ENCODE results near the gene CREB5. TPM values are rescaled to one million over a fixed set of nuclear protein-coding genes. Genes with fewer than 3 reads are reported as not detected.

CREB5 gene
- total RNA-seq, 2 experiments from 2014 or later: not detected

DNA sequence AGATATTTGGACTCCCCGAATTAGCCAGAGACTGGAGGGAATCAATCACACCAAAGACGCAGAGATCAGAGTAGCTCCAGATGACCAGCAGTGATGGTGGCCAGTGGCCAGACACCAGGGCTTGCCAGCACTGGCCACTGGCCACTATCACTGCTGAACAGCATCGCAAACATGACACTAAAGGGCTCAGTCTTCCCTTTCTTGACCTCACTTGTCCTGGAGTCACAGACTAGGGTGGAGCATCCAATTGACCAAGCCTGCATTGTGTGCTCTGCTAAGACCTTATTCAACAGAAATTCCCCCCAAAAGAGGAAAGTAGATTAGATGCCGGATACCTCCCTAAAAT is 234.7 kb downstream of the CREB5 start:
- Mint-ChIP-seq H3K9me3 (no peaks in the 10 kb centered on the region), H3K27me3 (no peaks in the 10 kb centered on the region), H3K27ac (no peak overlapping the region), H3K4me1 (no peaks in the 10 kb centered on the region), H3K36me3 (ENCODE audit: low read depth) (no peaks in the 10 kb centered on the region), H3K4me3 (no peak overlapping the region)
- CTCF ChIA-PET: no interaction called here
- POLR2A ChIA-PET: no interaction called here
- DNase-seq: no peak

DNA sequence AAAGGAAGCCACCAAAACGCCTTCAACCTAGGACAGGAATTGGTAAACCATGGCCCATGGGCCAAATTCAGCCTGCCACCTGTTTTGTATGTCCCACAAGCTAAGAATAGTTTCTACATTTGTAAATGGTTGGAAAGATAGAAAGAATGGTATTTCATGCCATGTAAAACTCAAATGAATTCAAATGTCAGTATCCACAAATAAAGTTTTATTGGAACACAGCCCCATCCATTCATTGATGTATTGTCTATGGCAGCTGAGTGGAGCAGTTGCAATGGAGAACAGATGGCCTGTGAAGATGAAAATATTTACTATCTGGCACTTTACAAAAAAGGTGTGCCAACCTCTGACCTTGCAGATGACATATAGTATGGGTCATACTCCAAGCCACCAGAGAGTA is 236.9 kb downstream of the CREB5 start:
- H3K27ac Mint-ChIP-seq: no peak overlapping the region
- no peak overlapping the region for H3K4me3 Mint-ChIP-seq
- DNase-seq: no peak
- H3K9me3 Mint-ChIP-seq: no peaks in the 10 kb centered on the region
- H3K27me3 Mint-ChIP-seq: no peaks in the 10 kb centered on the region
- ChIA-PET POLR2A (no interaction called here), CTCF (interaction anchor here (0.9 kb wide), 1 partner anchor 14 kb away, joined by 3 read pairs; no protein-coding TSS in a partner anchor)
- H3K36me3 Mint-ChIP-seq (ENCODE audit: low read depth): no peaks in the 10 kb centered on the region
- no peaks in the 10 kb centered on the region for H3K4me1 Mint-ChIP-seq

DNA sequence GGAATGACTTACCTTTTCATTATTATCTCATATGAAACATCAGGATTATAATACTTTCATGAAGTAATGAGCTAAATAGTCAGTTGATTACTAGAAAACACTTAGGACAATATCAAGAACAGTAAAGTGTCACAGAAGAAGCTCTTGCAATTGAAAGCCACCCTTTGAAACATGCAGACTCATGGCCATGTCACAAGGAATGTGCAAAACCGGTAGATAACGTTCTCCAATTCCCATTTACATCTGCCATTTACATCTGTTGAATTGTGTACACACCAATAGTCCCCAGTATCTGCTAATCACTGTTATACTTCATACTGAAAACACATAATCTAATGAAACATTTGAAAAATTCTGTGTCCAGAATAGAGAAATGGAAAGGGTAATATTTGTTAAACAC is 237.5 kb downstream of the CREB5 start:
- no peak overlapping the region for H3K4me3 Mint-ChIP-seq
- POLR2A ChIA-PET: no interaction called here
- H3K4me1 Mint-ChIP-seq: no peaks in the 10 kb centered on the region
- no peak overlapping the region for H3K27ac Mint-ChIP-seq
- H3K9me3 Mint-ChIP-seq: no peaks in the 10 kb centered on the region
- CTCF ChIA-PET: no interaction called here
- H3K36me3 Mint-ChIP-seq (ENCODE audit: low read depth): no peaks in the 10 kb centered on the region
- no peak for DNase-seq
- no peaks in the 10 kb centered on the region for H3K27me3 Mint-ChIP-seq

DNA sequence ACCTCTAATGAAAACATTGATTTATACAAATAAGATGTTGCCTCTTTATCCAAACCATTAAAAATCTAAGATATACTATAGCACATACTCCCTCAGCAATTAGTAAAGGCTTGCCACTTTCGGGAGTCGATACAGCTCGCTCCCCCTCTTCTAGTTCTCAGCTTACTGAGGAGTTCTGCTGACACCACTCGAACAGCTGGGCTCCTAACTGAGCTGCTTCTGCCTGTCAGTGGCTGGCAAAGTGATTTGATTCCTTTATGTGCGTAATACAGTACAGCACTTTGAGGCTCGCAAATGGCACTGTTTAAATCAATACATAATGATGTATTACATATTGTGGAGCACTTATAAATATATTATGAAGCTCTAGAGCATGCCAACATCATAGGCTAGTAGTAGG is 241.8 kb downstream of the CREB5 start:
- ChIA-PET POLR2A (no interaction called here), CTCF (no interaction called here)
- H3K4me3 Mint-ChIP-seq: no peak overlapping the region
- H3K36me3 Mint-ChIP-seq (ENCODE audit: low read depth): no peaks in the 10 kb centered on the region
- H3K27me3 Mint-ChIP-seq: no peaks in the 10 kb centered on the region
- no peaks in the 10 kb centered on the region for H3K4me1 Mint-ChIP-seq
- peaks cover 3% of the 10 kb centered on the region for H3K9me3 Mint-ChIP-seq
- H3K27ac Mint-ChIP-seq: no peak overlapping the region
- no peak for DNase-seq

DNA sequence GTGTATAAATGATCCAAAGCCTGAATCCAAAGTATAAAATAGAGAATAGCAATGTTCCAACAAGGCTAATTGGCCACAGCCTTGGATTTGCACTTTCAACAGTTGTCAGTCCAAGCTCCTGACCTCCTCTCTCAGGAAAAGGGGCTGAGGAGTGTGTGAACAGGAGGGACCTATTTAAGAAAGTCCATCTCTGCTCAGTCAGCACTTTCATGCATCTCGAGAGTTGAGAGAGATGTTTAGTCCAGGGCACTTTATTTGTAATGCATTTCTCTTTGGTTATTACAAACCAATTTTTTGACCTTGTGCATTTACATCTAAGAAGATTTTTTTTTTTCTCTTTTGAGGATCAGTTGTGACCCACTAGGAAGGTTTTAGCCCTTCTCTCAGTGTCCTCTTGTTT is 244.2 kb downstream of the CREB5 start:
- Mint-ChIP-seq H3K27me3 (no peaks in the 10 kb centered on the region), H3K4me3 (no peak overlapping the region), H3K4me1 (no peaks in the 10 kb centered on the region), H3K36me3 (ENCODE audit: low read depth) (no peaks in the 10 kb centered on the region), H3K9me3 (peaks cover 13% of the 10 kb centered on the region), H3K27ac (no peak overlapping the region)
- no peak for DNase-seq
- CTCF ChIA-PET: no interaction called here
- POLR2A ChIA-PET: no interaction called here

DNA sequence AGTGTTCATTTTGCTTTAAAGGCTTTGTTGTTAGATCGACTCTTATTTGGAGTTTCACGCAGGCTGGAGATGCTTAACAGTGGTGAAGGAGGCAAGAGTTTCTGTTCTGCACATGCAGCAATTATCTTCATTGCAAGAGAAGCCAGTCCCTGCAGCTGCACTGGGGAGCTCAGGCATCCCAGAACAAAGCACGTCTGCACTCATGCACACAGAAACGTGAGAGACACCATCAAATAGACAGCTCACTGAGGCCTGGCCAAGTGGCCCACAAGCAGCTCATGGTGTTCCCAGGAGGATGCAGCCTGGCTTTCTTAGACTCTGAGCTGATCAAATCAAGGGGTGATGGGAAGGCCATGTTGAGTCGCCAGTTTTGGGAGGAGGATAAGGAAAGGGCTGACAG is 246.1 kb downstream of the CREB5 start:
- H3K4me3 Mint-ChIP-seq: no peak overlapping the region
- H3K4me1 Mint-ChIP-seq: no peaks in the 10 kb centered on the region
- ChIA-PET CTCF (no interaction called here), POLR2A (no interaction called here)
- H3K9me3 Mint-ChIP-seq: peaks cover 13% of the 10 kb centered on the region
- DNase-seq: no peak
- no peak overlapping the region for H3K27ac Mint-ChIP-seq
- no peaks in the 10 kb centered on the region for H3K36me3 Mint-ChIP-seq (ENCODE audit: low read depth)
- H3K27me3 Mint-ChIP-seq: no peaks in the 10 kb centered on the region

DNA sequence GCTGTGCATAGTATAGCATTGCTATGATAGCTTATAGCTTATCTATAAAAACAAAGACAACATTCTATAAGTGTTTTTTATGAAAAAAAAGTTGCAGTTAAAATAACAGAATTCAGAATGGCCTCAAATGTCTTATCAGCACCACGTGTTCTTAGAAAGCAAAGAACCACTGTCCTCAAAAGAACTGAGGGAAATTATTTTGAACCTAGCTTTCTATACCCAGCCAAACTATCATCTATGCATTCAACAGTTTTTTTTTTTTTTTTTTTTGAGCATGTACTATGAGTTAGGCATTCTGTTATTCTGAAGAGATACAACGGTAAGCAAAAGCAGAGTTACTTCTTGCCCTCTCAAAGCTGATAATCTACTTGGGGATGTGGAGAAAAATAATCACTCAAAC is 247.8 kb downstream of the CREB5 start:
- Mint-ChIP-seq H3K27me3 (no peaks in the 10 kb centered on the region), H3K36me3 (ENCODE audit: low read depth) (no peaks in the 10 kb centered on the region), H3K9me3 (peaks cover 13% of the 10 kb centered on the region), H3K4me1 (no peaks in the 10 kb centered on the region), H3K27ac (no peak overlapping the region), H3K4me3 (no peak overlapping the region)
- CTCF ChIA-PET: no interaction called here
- POLR2A ChIA-PET: no interaction called here
- DNase-seq: no peak

DNA sequence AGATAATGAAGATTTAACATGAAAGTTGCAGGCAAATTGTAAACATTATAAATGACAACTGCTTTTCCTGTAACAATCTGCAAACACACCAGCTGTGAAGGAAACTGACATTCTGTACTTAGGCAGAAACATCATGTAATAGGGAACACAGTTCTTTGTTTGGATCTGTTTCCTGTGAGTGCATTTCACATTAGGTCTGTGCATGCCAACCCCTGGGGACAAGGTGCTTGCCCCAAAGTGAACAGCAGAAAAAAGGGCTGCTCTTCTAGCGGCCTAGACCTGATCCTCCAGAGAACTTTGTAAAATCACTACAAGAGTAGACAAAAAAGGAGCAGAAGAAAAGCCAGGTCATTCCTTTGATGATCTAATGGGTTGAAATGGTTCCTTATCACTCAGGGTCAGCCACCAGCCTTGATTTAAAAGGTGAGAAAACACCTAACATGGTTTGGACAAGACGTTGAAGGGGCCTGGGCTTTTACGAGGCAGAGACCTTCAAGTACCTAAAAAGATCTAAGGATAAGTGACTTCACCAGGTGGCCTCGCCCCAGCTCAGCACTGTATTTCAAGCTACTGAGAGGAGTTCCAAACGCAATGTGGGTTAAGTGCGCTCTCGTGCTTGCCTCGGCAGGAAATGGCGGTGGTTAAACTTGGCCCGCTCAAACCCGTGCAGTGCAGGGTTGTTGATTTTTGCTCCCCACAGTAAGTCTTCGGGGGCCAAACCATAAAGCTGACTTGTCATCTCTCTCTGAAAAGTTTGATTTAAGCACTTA is 249.7 kb downstream of the CREB5 start:
- POLR2A ChIA-PET: no interaction called here
- no peaks in the 10 kb centered on the region for H3K27me3 Mint-ChIP-seq
- peaks cover 13% of the 10 kb centered on the region for H3K9me3 Mint-ChIP-seq
- DNase-seq: no peak
- CTCF ChIA-PET: no interaction called here
- no peaks in the 10 kb centered on the region for H3K36me3 Mint-ChIP-seq (ENCODE audit: low read depth)
- no peak overlapping the region for H3K27ac Mint-ChIP-seq
- H3K4me1 Mint-ChIP-seq: no peaks in the 10 kb centered on the region
- no peak overlapping the region for H3K4me3 Mint-ChIP-seq

DNA sequence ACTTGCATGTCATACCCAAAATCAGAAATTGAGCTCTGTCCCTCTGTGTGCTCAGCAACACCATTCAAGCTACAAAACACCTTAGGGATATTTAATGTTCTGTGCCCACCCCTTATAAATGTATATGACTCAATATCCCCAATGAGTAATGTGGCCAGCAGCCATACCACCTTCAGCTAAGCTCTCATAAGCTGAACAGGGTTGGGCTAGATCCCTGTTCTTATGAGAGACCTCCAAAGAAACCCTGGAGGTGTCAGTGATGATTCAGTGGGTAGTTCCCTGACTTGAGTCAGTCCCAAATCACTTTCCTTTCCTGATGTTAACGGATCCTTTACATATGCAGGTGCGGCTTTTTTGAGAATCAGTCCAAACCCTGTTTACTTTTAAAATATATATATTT is 253.8 kb downstream of the CREB5 start:
- Mint-ChIP-seq H3K4me1 (no peaks in the 10 kb centered on the region), H3K4me3 (no peak overlapping the region), H3K36me3 (ENCODE audit: low read depth) (no peaks in the 10 kb centered on the region), H3K9me3 (peaks cover under 1% of the 10 kb centered on the region), H3K27me3 (no peaks in the 10 kb centered on the region), H3K27ac (no peak overlapping the region)
- DNase-seq: no peak
- CTCF ChIA-PET: no interaction called here
- POLR2A ChIA-PET: interaction anchor here (0.6 kb wide), 1 partner anchor 1114 kb away, joined by 3 read pairs; no protein-coding TSS in a partner anchor

DNA sequence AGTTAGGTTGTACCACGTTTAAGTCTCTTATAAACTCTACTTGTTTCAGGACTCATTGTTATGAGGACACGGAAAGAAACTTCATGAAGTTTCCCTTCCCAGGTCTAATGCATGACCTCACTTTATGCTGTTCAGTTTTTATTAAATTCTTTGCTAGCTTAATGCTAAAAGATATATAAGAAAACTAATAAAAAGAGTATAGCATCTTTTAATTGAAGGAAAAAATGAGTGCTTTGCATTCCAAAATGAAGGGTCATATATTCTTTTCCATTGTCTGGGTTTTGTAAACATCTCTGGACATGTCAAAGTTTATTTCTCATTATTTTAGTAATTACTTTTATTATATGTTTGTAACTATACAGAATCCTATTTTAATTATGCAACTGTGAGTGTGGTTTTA is 255.8 kb downstream of the CREB5 start:
- ChIA-PET POLR2A (no interaction called here), CTCF (interaction anchor here (0.6 kb wide), 1 partner anchor 760 kb away, joined by 3 read pairs; no protein-coding TSS in a partner anchor)
- Mint-ChIP-seq H3K27me3 (no peaks in the 10 kb centered on the region), H3K9me3 (no peaks in the 10 kb centered on the region), H3K4me1 (no peaks in the 10 kb centered on the region), H3K27ac (no peak overlapping the region), H3K4me3 (no peak overlapping the region), H3K36me3 (ENCODE audit: low read depth) (no peaks in the 10 kb centered on the region)
- no peak for DNase-seq

DNA sequence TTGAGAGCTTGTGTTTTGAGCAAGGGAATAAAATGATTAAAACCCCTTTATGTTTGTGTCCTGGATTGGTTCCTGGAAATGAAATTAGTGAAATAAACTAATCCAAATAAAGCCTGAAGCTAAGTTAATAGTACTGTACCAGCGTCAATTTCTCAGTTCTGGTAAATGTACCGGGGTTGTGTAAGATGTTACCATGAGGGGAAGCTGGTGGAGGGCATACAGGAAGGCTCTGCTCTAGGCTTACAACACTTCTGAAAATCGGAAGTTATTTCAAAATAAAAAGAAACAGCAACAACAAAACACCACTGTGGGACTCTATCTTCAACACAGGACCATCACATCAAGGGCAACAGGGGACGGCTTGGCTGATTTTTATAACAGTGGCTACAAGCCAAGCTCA is 257.0 kb downstream of the CREB5 start:
- Mint-ChIP-seq H3K27me3 (no peaks in the 10 kb centered on the region), H3K27ac (no peak overlapping the region), H3K9me3 (no peaks in the 10 kb centered on the region), H3K36me3 (ENCODE audit: low read depth) (no peaks in the 10 kb centered on the region), H3K4me1 (no peaks in the 10 kb centered on the region), H3K4me3 (no peak overlapping the region)
- DNase-seq: no peak
- CTCF ChIA-PET: no interaction called here
- POLR2A ChIA-PET: no interaction called here

DNA sequence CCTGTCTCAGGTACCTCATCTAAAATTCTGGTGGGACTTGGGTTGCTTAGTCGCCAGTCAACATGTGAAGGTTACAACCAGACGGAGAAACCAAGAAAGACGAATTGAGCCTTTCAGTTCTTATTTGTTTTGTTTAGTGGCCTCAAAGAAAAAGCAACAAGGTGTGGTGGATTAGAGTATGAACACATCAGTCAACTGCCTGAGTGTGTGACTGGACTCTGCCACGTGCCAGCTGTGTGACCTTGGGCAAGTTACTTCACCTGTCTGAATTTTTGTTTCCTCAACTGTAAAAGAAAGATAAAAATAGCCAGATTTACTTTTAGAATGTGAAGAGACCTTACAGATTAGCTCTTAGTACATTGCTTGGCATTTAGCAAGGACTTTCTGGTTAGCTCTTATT is 259.2 kb downstream of the CREB5 start:
- H3K36me3 Mint-ChIP-seq (ENCODE audit: low read depth): no peaks in the 10 kb centered on the region
- no peaks in the 10 kb centered on the region for H3K4me1 Mint-ChIP-seq
- CTCF ChIA-PET: no interaction called here
- H3K27me3 Mint-ChIP-seq: no peaks in the 10 kb centered on the region
- DNase-seq: no peak
- H3K4me3 Mint-ChIP-seq: no peak overlapping the region
- H3K27ac Mint-ChIP-seq: no peak overlapping the region
- POLR2A ChIA-PET: no interaction called here
- H3K9me3 Mint-ChIP-seq: no peaks in the 10 kb centered on the region

DNA sequence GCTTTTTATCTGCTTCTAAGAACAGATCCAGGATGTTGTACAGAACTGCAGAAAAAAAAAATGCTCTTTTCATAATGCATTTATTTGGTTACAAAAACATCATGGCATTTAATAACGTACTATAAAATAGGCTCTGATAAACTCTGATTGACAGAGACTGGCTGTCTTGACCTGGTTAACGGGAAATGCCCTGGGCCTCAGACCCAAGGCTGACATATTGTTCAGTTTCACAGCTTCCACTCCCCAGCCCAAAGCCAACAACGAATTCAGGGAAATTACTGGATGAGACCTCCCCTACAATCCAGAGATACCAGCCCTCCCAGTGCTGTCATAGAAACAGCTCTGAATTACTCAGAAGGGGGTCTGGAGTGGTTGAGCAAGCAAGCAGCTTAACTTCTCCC is 260.1 kb downstream of the CREB5 start:
- Mint-ChIP-seq H3K4me3 (no peak overlapping the region), H3K9me3 (no peaks in the 10 kb centered on the region), H3K27ac (no peak overlapping the region), H3K36me3 (ENCODE audit: low read depth) (no peaks in the 10 kb centered on the region), H3K27me3 (no peaks in the 10 kb centered on the region), H3K4me1 (no peaks in the 10 kb centered on the region)
- POLR2A ChIA-PET: no interaction called here
- CTCF ChIA-PET: interaction anchor here (0.6 kb wide), 1 partner anchor 11 kb away, joined by 3 read pairs; no protein-coding TSS in a partner anchor
- no peak for DNase-seq

DNA sequence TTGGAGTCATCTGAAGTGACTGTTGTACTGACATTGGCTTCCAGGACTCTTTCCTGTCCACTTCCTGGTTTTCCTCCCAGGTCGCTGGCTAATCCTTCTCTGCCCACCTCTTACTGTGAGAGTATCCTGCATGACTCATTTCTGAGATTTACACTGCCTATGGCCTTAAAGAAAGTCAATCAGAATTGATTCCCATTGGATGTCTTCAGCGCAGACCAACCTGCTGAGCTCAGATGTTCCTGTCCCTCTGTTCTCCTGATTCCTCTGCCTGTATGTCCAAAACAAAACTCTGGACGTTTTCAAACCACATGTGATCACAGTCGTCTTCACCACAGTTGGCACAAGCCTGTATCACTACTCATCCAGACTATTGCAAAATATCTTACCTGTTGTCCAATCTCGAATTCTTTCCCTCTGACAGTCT is 262.1 kb downstream of the CREB5 start:
- CTCF ChIA-PET: no interaction called here
- no peaks in the 10 kb centered on the region for H3K36me3 Mint-ChIP-seq (ENCODE audit: low read depth)
- POLR2A ChIA-PET: no interaction called here
- no peaks in the 10 kb centered on the region for H3K4me1 Mint-ChIP-seq
- no peak overlapping the region for H3K4me3 Mint-ChIP-seq
- no peaks in the 10 kb centered on the region for H3K9me3 Mint-ChIP-seq
- no peak for DNase-seq
- H3K27ac Mint-ChIP-seq: no peak overlapping the region
- H3K27me3 Mint-ChIP-seq: no peaks in the 10 kb centered on the region
